ENCODE data around the gene UCK1.

The UCK1 gene

DNA sequence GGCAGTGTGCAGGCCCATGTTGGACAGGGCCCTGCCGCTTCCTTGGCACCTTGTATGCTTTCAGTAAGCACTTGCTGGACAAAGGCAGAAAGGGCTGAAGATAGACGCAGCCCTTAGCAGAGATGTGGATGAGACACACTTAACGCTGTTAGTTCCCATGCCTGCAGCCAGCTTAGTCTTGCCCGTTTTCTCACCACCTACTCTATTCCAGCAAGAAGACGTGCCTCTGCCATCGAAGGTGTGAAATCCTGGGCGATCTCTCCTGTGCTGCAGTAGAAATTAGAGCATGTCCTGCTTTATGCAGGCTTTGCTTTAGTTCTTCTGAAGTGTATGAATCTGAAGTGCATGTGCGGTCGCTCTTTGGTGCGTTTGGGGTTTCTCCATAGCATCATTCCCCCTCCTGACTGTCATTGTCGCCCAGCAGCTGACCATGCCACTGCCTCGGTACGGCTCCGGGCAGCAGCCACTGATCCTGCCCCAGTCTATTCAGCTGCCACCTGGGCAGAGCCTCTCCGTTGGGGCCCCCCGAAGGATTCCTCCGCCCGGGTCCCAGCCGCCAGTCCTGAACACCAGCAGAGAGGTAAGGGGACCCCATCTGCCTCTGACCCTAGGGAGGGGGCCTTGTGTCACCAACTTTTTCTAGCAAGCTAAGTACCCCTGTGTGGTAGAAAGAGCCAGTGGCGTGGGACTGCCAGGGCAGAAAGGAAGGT, 39.9 kb downstream of the UCK1 start:
- Histone ChIP-seq H3K79me2 (ENCODE audit: control insufficient read depth, insufficient read depth, low read length, unreplicated experiment) (peaks cover 3% of the 10 kb centered on the region), H2AFZ (ENCODE audit: low read length, unreplicated experiment) (no peak overlapping the region), H3K4me3 (ENCODE audit: low read depth, low read length) (no peak overlapping the region), H3K27me3 (ENCODE audit: insufficient read depth, low read length) (no peaks in the 10 kb centered on the region), H3K4me1 (ENCODE audit: control insufficient read depth, insufficient read depth, low read length, unreplicated experiment) (no peaks in the 10 kb centered on the region), H3K36me3 (ENCODE audit: insufficient read depth, low read length) (peaks cover 33% of the 10 kb centered on the region; the same call in 1 of the 2 replicates), H3K27ac (ENCODE audit: low read depth, low read length) (no peak overlapping the region)

DNA sequence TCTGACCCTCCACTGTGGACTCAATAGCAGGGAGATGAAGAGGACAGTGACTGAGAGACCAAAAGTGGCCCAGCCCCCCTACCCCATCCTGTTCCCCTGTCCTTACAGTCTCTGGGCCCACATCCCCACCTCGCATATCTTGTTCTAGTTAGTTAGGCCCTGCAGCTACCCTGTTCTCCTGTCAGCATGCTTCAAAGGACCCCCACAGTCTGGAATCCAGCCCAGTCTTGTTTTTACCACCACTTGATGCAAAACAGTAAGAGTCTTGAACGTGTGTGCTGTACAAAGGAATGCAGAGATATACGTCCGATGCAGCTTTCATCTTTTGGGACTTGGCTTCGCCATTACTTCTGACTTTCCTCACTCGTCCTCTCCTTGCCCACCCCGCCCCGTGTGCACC, 40.5 kb downstream of the UCK1 start:
- Histone ChIP-seq H3K36me3 (ENCODE audit: insufficient read depth, low read length) (peaks cover 26% of the 10 kb centered on the region; the same call in 1 of the 2 replicates), H2AFZ (ENCODE audit: low read length, unreplicated experiment) (no peak overlapping the region), H3K27me3 (ENCODE audit: insufficient read depth, low read length) (no peaks in the 10 kb centered on the region), H3K4me3 (ENCODE audit: low read depth, low read length) (no peak overlapping the region), H3K4me1 (ENCODE audit: control insufficient read depth, insufficient read depth, low read length, unreplicated experiment) (no peaks in the 10 kb centered on the region), H3K79me2 (ENCODE audit: control insufficient read depth, insufficient read depth, low read length, unreplicated experiment) (peaks cover 3% of the 10 kb centered on the region), H3K27ac (ENCODE audit: low read depth, low read length) (no peak overlapping the region)

- Histone ChIP-seq H3K36me3 (ENCODE audit: insufficient read depth, low read length) (peaks cover 23% of the 10 kb centered on the region; the same call in 1 of the 2 replicates), H3K4me3 (ENCODE audit: low read depth, low read length) (no peak overlapping the region), H2AFZ (ENCODE audit: low read length, unreplicated experiment) (no peak overlapping the region), H3K79me2 (ENCODE audit: control insufficient read depth, insufficient read depth, low read length, unreplicated experiment) (peaks cover 7% of the 10 kb centered on the region), H3K27me3 (ENCODE audit: insufficient read depth, low read length) (no peaks in the 10 kb centered on the region), H3K27ac (ENCODE audit: low read depth, low read length) (no peak overlapping the region), H3K4me1 (ENCODE audit: control insufficient read depth, insufficient read depth, low read length, unreplicated experiment) (no peaks in the 10 kb centered on the region)
Measured at GRCh38 chr9:131487621-131488031, 43.4 kb downstream of the UCK1 start.

- Histone ChIP-seq H3K36me3 (ENCODE audit: insufficient read depth, low read length) (peaks cover 23% of the 10 kb centered on the region; the same call in 1 of the 2 replicates), H2AFZ (ENCODE audit: low read length, unreplicated experiment) (no peak overlapping the region), H3K27me3 (ENCODE audit: insufficient read depth, low read length) (no peaks in the 10 kb centered on the region), H3K79me2 (ENCODE audit: control insufficient read depth, insufficient read depth, low read length, unreplicated experiment) (peaks cover 7% of the 10 kb centered on the region), H3K4me1 (ENCODE audit: control insufficient read depth, insufficient read depth, low read length, unreplicated experiment) (no peaks in the 10 kb centered on the region), H3K27ac (ENCODE audit: low read depth, low read length) (no peak overlapping the region), H3K4me3 (ENCODE audit: low read depth, low read length) (no peak overlapping the region)
Measured at GRCh38 chr9:131487001-131487400, 44.1 kb downstream of the UCK1 start.

DNA sequence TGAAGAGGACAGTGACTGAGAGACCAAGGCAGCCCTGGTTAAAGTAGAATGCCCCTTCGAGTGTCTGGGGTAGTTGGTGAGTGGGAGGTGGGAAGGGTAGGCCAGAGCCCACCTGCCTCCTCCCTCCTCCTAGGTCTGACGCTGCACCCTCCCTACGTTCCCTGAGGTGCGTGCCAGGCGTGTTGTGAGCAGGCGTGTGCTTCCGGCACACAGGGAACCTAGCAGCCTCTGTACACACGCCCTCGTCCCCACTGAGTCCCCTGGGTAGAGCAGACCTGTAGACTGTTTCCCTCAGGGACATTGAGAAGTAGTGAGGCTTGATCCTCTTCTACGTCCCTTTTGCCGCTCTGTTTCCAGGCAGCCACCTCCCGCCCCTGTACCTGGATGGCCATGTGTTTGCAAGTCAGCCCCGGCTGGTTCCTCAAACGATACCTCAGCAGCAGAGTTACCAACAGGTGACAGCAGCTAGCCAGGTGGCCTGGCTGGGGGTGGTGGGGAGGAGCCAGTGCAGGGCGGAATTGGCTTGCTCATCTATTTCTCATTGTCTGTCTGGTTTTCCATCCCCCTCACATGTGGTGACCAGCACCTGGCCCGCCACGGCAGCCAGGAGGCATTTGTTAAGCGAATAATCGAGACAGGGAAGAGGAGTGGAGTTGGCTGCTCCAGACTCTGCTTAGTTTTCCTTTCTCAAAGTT, 45.2 kb downstream of the UCK1 start:
- H3K27ac ChIP-seq (ENCODE audit: low read depth, low read length): no peak overlapping the region

GRCh38 chr9:131485206-131485605, 45.9 kb downstream of the UCK1 start:
- Histone ChIP-seq H3K4me3 (ENCODE audit: low read depth, low read length) (no peak overlapping the region), H3K36me3 (ENCODE audit: insufficient read depth, low read length) (peaks cover 24% of the 10 kb centered on the region; the same call in 1 of the 2 replicates), H3K79me2 (ENCODE audit: control insufficient read depth, insufficient read depth, low read length, unreplicated experiment) (peaks cover 13% of the 10 kb centered on the region), H3K4me1 (ENCODE audit: control insufficient read depth, insufficient read depth, low read length, unreplicated experiment) (no peaks in the 10 kb centered on the region), H2AFZ (ENCODE audit: low read length, unreplicated experiment) (no peak overlapping the region), H3K27me3 (ENCODE audit: insufficient read depth, low read length) (no peaks in the 10 kb centered on the region), H3K27ac (ENCODE audit: low read depth, low read length) (no peak overlapping the region)

More for the DNA sequence above, 45.2 kb downstream of the UCK1 start:
- Histone ChIP-seq H2AFZ (ENCODE audit: low read length, unreplicated experiment) (no peak overlapping the region), H3K36me3 (ENCODE audit: insufficient read depth, low read length) (peaks cover 23% of the 10 kb centered on the region; the same call in 1 of the 2 replicates), H3K27me3 (ENCODE audit: insufficient read depth, low read length) (no peaks in the 10 kb centered on the region), H3K79me2 (ENCODE audit: control insufficient read depth, insufficient read depth, low read length, unreplicated experiment) (peaks cover 13% of the 10 kb centered on the region), H3K4me3 (ENCODE audit: low read depth, low read length) (no peak overlapping the region), H3K4me1 (ENCODE audit: control insufficient read depth, insufficient read depth, low read length, unreplicated experiment) (no peaks in the 10 kb centered on the region)

DNA sequence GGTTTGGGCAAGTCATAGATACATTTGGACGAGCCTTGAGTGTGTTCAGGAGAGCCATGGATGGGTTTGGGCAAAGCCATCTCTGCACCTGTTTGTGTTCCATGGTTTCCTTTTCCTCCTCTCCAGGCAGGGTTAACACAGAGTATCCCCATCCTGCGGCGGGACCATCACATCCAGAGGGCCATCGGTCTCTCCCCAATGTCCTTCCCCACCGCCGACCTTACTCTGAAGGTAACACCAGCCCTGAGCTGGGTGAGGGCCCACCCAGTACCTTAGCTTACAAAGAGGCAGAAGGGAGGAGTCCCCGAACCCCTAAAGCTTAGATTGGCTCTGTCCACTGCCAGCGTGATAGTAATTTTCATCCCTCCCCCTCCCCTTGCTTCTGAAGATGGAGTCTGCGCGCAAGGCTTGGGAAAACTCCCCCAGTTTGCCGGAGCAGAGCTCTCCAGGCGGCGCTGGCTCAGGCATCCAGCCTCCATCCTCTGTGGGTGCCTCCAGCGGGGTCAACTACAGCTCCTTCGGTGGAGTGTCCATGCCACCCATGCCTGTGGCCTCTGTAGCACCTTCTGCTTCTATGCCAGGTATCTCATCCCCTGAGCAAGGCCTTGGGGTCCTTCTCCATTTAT, 46.4 kb downstream of the UCK1 start:
- no peaks in the 10 kb centered on the region for H3K27me3 ChIP-seq (ENCODE audit: insufficient read depth, low read length)
- no peak overlapping the region for H3K4me3 ChIP-seq (ENCODE audit: low read depth, low read length)
- H3K79me2 ChIP-seq (ENCODE audit: control insufficient read depth, insufficient read depth, low read length, unreplicated experiment): peaks cover 13% of the 10 kb centered on the region
- no peaks in the 10 kb centered on the region for H3K4me1 ChIP-seq (ENCODE audit: control insufficient read depth, insufficient read depth, low read length, unreplicated experiment)
- no peak overlapping the region for H2AFZ ChIP-seq (ENCODE audit: low read length, unreplicated experiment)
- peaks cover 28% of the 10 kb centered on the region; the same call in 1 of the 2 replicates for H3K36me3 ChIP-seq (ENCODE audit: insufficient read depth, low read length)
- no peak overlapping the region for H3K27ac ChIP-seq (ENCODE audit: low read depth, low read length)

DNA sequence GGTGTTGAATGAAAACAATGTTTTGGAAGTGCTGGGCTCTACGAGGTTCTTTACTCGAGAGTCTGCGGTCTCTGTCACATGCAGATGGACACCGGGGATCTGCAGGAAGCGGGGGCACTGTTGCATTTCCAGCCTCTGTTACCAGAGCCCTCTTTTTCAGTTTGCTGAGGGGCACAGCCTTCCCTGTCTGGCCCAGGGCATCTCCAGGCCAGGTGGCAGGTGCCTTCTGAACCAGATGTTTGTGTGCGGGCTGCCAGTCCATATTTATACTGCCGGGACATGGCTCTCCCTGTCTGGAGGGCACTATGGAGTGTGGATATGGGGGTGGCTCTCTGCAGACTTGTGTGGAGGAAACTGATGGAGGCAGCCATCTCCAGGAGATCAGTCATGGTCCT, 47.0 kb downstream of the UCK1 start:
- Histone ChIP-seq H3K4me1 (ENCODE audit: control insufficient read depth, insufficient read depth, low read length, unreplicated experiment) (no peaks in the 10 kb centered on the region), H3K79me2 (ENCODE audit: control insufficient read depth, insufficient read depth, low read length, unreplicated experiment) (peaks cover 13% of the 10 kb centered on the region), H3K36me3 (ENCODE audit: insufficient read depth, low read length) (peaks cover 33% of the 10 kb centered on the region; the same call in 1 of the 2 replicates)

DNA sequence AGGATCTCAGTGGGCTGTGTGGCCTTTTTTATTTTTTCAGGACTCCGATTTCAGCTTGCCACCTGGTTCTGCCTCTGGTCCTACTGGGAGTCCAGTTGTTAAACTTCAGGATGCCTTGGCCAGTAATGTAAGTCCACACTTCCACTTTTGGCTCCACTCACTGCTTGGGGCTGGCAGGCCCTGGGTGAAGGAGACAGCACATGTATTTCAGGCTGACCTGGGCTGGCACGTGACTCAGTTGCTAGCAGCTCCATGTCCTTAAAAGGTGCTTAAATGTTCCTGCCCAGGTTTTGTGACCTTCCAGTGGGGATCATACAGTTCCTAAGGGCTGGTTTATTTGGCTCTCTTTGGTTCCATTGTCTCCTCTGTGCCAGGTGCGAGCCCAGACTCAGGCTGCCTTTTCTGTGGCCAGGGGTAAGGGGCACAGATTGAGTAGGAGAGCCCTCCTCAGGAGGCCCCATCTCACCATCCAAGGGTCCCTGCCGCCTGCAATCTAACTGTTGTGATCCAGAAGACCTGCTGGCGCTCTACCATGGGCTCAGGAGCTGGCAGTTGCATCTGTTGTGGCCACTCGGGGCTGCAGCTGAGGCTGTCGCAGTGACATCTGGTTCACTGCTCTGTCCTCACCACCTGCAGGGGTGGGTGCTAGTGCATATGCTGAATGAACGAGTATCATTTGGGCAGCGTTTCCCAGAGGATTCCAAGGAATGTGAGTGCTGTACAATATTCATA, 47.6 kb downstream of the UCK1 start:
- peaks cover 35% of the 10 kb centered on the region; the same call in 1 of the 2 replicates for H3K36me3 ChIP-seq (ENCODE audit: insufficient read depth, low read length)
- no peak overlapping the region for H3K27ac ChIP-seq (ENCODE audit: low read depth, low read length)
- peaks cover 13% of the 10 kb centered on the region for H3K79me2 ChIP-seq (ENCODE audit: control insufficient read depth, insufficient read depth, low read length, unreplicated experiment)

More for the DNA sequence above, 47.0 kb downstream of the UCK1 start:
- Histone ChIP-seq H3K27me3 (ENCODE audit: insufficient read depth, low read length) (no peaks in the 10 kb centered on the region), H3K4me3 (ENCODE audit: low read depth, low read length) (no peak overlapping the region), H2AFZ (ENCODE audit: low read length, unreplicated experiment) (no peak overlapping the region), H3K27ac (ENCODE audit: low read depth, low read length) (no peak overlapping the region)

DNA sequence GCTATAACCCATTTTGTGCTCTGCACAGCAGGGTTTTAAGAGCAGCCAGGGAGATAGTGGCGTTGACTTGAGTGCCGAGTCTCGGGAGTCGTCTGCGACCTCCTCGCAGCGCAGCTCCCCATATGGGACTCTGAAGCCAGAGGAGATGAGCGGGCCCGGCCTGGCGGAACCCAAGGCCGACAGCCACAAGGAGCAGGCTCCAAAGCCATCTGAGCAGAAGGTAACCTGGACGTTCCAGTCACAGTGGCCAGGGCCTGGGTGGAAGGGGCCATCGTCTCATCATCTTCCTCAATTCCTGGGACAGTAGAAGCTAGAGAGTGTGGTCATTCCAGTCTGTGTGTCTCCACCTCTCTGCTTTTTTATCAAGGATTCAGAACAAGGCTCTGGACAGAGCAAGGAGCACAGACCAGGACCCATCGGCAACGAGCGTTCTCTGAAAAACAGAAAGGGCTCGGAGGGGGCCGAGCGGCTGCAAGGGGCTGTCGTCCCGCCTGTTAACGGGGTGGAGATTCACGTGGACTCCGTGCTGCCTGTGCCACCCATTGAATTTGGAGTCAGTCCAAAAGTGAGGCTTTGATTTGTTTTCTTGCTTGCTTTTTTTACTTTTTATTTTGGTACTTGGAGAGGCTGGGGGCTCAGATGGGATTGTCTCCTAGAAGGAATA, 48.6 kb downstream of the UCK1 start:
- Histone ChIP-seq H3K36me3 (ENCODE audit: insufficient read depth, low read length) (peaks cover 35% of the 10 kb centered on the region; the same call in 1 of the 2 replicates), H3K27ac (ENCODE audit: low read depth, low read length) (no peak overlapping the region), H3K4me3 (ENCODE audit: low read depth, low read length) (no peak overlapping the region), H3K27me3 (ENCODE audit: insufficient read depth, low read length) (no peaks in the 10 kb centered on the region), H2AFZ (ENCODE audit: low read length, unreplicated experiment) (no peak overlapping the region), H3K4me1 (ENCODE audit: control insufficient read depth, insufficient read depth, low read length, unreplicated experiment) (no peaks in the 10 kb centered on the region), H3K79me2 (ENCODE audit: control insufficient read depth, insufficient read depth, low read length, unreplicated experiment) (peaks cover 18% of the 10 kb centered on the region)

More for the DNA sequence above, 47.6 kb downstream of the UCK1 start:
- H3K27me3 ChIP-seq (ENCODE audit: insufficient read depth, low read length): no peaks in the 10 kb centered on the region
- no peak overlapping the region for H3K4me3 ChIP-seq (ENCODE audit: low read depth, low read length)
- H2AFZ ChIP-seq (ENCODE audit: low read length, unreplicated experiment): no peak overlapping the region
- H3K4me1 ChIP-seq (ENCODE audit: control insufficient read depth, insufficient read depth, low read length, unreplicated experiment): no peaks in the 10 kb centered on the region

All from ACC112 (cell line).